Breast epithelium (tissue), 3 donors: ENCODE measurements around the gene CRYBG2.

Source experiments
- POLR2A ChIP-seq: fragments of 450-650 bp; IDR thresholded peaks from one replicate; pipeline ENCODE4 v1.6.1; 2016; ENCODE audit warnings: antibody characterized with exemption, mild to moderate bottlenecking, moderate library complexity
- TF ChIP-seq, protein P1 (sequence below), 3 donors: fragments of 450-650 bp; IDR thresholded peaks; one replicate each; pipeline ENCODE4 v1.5.1; 2016 to 2017; ENCODE audit warnings: antibody characterized with exemption in 3 of 3, mild to moderate bottlenecking in 3 of 3, moderate library complexity in 3 of 3

DNA sequence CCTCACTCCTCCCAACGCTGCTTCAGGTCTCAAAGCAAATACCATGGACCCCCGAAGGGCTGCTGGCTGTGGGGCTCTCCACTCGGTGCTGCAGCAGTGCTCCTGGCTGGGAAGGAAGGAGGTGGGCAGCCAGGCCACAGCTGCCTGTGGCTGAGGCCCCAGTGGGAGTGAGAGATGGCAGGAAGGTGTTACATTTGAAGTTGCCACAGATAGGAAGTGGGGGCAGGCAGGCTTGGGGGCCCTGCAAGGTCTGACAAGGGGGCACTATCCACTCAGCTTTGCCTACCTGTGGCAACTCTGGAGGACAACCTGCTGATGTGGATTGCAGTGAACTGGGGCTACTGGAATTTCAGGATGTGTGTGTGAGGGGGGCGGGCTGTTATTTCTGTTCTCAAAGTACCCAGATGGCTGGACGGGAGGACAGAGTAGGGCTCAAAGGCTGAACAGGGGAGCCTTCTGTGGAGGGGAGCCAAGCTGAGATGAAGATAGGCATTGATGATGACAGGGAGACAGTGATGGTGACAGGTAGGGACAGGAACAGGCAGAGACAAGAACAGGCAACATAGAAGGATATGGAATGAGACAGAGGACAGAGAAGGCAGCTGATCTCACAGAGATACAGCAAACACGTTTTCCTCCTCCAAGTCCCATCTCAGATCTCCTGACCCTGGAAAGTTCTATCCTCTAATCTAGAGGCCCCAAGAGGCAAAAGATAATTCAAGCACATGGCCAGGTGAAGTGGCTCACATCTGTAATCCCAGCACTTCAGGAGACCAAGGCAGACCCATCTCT, 16.9 kb upstream of the CRYBG2 start:
- TF ChIP-seq, protein P1, sequence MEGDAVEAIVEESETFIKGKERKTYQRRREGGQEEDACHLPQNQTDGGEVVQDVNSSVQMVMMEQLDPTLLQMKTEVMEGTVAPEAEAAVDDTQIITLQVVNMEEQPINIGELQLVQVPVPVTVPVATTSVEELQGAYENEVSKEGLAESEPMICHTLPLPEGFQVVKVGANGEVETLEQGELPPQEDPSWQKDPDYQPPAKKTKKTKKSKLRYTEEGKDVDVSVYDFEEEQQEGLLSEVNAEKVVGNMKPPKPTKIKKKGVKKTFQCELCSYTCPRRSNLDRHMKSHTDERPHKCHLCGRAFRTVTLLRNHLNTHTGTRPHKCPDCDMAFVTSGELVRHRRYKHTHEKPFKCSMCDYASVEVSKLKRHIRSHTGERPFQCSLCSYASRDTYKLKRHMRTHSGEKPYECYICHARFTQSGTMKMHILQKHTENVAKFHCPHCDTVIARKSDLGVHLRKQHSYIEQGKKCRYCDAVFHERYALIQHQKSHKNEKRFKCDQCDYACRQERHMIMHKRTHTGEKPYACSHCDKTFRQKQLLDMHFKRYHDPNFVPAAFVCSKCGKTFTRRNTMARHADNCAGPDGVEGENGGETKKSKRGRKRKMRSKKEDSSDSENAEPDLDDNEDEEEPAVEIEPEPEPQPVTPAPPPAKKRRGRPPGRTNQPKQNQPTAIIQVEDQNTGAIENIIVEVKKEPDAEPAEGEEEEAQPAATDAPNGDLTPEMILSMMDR (IDR thresholded peaks at IDR 0.05) = no peak
- TF ChIP-seq POLR2A = no peak
